Measurements from ENCODE around the gene SNAPC2. TPM values are rescaled to one million over a fixed set of nuclear protein-coding genes. Genes with fewer than 3 reads are reported as not detected.
"Not testable (repeated sequence)": the region's sequence is repeated elsewhere in the genome, so short reads cannot be mapped to it uniquely, and the experiment has no call there.

Gene SNAPC2
- total RNA-seq, 1 donor from 2014 or later: 8.2 TPM

DNA sequence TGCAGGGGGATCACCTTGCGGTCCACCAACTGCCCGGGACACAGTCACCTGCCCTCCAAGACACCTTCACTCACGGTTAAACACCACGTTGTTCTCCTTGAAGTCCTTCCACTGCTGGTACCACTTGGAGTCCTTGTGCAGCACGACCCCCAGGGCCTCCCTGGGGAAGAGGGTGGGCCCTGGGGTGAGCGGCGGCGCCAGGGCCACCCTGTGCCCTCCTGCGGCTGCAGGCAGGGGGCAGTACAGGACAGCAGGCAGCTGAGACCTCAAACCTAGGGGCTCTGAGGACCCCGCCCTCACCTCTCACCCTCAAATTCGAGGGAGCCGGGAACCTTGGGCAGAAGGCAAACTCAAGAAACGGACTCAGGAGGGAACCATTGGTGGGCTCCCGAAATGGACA is 13.3 kb downstream of the SNAPC2 start:
- no peak for DNase-seq

DNA sequence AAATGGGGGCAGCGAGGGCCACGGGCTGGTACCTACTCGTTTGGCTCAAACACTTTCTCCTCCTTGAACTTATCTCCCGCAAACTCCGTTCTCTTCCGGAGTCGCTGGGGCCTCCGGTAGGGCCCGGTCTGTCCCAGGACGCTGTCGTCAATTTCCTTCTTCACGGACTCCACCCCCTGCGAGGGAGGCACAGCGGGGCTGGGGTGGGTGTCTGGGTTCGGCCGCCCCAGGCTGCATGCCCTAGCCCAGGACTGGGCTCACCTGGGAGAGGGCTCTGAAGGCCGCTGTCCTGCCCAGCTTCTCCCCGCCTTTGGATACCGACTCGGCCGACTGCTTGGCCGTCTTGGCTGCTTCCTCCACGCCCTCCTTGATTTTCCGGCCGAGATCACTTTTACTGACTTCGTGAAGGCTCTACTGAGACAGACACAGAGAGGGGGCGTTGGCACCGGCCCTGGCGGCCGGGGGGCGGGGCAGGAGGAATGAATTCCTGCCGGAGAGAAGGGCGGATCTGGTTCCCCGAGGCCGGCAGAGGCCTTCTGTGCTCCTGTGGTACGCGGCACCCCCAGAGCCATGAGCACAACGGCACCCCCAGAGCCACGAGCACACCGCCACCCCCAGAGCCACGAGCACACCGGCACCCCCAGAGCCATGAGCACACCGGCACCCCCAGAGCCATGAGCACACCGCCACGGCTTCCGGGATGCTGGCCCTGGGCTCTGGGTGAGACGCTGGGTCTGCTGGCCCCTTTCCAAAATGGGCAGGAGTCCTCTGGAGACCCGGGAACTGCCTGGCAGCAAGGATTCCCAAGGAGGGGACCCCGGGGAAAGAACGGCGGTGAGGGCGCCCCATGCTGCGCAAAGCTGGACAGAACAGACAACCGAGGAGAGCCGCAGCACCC is 13.9 kb downstream of the SNAPC2 start:
- no peak for DNase-seq

DNA sequence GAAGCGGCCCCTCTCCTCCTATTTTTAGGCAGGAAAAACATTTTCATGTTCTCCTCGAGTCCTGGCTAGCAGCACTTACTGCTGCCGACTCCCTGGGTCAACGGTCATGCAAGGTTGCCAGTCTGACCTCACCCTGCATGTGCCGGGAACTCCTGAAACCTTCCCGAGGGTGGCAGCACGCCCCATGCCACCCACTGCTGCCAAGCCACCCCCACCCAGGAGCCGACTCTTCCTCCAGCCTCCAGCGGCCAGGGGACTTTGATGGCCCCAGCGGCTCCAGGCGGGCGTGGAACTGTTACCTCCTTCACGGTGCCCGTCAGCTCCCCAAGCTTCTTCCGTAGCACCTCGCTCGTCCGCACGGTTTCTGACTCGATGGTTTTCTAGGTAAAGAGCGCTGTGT is 14.6 kb downstream of the SNAPC2 start:
- DNase-seq: no peak

DNA sequence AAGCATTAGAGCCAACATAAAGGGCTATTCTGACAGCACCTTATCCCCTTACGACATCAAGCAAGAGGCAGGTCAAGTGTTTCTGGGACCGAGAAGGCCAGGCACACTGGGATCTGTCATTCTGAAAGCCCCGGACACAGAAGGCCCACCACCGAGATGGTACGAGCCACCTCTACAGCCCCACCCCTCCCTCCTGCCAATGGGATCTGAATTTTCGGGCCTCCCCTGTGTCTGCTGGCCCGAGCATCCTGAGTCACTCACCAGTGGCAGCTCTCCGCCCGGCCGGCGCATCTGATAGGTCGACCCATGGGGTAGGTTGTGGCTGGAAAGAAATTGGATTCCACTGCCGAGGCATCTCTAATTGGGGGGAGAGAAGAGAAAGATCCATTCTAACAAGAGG is 20.7 kb downstream of the SNAPC2 start:
- no peak for DNase-seq

DNA sequence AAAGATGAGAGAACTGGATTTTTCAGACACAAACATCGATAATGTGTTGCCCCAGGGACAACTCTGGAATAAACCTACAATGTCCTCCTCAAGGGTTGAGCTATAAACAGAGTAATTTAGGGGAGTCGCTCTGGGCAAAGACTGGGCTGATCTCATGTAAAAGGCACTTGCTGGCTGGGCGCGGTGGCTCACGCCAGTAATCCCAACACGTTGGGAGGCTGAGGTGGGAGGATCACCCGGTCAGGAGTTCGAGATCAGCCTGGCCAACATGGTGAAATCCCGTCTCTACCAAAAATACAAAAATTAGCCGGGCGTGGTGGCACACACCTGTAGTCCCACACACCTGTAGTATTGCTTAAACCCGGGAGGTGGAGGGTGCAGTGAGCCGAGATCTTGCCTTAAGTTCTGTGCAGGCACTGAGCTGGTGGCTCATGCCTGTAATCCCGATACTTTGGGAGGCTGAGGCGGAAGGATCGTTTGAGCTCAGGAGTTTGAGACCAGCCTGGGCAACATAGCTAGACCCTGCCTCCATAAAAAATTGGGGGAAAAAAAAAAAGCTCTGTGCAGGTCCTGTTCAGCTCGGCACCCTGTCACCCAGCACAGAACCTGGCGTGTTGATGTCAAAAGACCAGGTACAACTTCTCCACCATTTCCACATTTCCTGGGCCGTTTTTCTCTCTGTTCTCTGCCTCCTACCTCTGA is 21.9 kb downstream of the SNAPC2 start:
- no peak for DNase-seq

DNA sequence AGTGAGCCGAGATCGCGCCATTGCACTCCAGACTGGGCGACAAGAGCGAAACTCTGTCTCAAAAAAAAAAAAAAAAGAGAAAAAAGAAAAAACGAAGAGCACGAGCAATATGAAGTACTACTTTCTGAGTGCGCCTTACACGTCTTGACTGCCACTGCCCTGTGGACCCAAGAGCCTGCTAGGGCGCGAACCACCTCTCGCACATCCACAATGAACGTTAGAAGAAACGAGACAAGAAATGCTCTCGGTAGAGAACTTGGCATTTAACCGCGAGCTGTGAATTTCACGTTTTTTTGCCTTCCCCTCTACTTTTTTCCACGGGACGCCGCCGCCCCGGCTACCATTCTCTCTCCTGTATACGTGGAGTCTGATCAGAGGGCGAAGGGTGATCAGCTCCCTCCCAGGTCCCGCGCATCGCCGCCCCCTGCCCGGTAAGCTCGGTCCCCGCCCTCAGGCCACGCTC is 22.9 kb downstream of the SNAPC2 start:
- no peak for DNase-seq

DNA sequence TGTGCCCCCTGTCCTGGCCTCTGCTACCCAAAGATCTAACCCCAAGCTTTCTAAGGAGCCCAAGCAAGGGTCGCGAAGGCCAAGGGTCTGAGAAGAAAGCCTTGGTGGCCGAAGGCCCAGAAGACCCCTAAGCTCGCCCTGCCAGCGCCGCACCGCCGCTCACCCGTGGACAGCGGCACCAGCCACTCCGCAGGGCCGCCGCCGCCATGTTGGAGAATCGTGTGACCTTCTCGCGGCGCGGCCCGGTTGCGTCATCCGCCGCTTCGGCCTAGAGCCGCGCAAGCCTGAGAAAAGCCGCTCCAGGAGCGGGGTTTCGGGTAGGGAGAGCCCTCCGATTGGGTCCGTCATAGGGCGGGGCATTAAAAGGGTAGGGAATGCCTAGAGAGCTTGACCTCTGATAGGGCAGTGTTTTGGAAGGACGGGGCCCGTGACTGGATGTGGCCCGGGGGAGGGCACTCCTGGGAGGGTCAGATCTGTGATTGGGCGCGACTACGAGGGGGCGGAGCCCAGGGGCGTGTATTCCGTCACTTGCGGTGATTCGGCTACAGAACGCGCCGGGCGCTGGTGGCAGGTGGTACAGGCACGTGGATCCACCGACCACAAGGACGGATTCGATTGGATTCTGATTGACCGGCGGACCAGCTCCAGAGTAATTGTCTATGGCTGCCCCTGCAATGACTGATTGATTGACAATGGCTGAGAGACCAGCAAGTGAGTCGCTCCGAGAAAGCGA is 23.5 kb downstream of the SNAPC2 start, which contains the start of gene TIMM44:
Gene TIMM44, minus strand, starts transcription at position 223 of the 733 bp plus-strand sequence. Its CDS starts 15 bp downstream, at position 208.
- DNase-seq: peak; percentile 100

DNA sequence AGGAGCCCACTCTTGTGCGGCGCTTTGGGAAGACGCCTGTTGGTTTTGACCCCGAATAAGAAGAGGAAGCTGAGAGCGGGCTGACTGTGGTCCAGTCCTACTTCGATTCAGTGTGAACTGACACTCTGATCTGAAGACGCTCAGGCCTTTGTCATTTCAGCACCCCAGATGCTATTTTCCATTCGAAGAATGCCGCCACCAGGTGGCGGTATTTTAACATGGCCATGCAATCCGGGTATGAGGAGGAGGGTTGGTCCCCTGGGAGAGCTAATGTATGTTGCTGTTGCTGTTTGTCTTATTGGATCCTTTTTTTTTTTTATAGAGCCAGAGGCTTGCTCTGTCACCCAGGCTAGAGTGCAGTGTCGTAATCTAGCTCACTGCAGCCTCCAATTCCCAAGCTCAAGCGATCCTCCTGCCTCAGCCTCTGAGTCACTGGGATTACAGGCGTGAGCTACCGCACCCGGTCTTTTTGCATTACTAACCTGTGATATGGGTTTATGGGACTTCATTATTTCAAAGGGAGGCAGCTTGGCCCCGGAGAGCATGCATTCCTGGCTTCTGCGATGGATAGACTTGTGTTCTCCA is 24.1 kb downstream of the SNAPC2 start:
- DNase-seq: peak; percentile 97

DNA sequence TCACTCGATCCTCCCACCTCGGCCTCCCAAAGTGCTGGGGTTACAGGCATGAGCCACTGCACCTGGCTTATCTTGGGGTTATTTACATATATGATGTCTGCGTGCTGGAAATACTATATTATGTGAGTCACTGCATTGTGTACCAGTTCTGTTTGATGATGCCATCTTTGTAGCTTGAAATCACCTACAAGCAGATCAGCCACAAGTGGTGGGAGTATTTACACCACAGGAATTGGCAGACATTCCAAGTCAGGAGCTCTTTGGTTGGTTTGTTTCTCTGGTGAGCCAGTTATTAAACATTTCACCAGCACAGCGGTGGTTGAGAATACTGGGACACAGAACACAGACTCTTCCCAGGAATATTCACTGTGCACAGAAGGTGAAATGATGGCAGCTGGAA is 27.8 kb downstream of the SNAPC2 start:
- DNase-seq: no peak

DNA sequence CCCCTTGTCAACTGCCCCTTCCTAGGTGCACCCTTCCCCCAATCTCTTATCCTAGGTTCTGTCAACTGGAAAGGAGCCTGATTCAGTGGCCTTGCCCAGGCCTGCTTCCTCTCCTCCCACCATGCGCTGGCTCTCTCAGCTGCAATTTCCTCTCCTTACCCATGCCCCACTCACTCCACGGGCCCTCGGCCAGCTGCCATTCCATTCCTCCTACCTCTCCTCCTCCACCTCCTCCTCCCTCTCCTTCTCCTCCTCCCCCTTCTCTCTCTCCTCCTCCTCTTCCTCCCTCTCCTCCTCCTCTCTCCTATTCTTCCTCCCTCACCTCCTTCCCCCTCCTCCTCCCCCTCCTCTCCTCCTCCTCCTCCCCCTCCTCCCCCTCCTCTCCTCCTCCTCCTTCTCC is 32.9 kb downstream of the SNAPC2 start:
- no peak for DNase-seq

DNA sequence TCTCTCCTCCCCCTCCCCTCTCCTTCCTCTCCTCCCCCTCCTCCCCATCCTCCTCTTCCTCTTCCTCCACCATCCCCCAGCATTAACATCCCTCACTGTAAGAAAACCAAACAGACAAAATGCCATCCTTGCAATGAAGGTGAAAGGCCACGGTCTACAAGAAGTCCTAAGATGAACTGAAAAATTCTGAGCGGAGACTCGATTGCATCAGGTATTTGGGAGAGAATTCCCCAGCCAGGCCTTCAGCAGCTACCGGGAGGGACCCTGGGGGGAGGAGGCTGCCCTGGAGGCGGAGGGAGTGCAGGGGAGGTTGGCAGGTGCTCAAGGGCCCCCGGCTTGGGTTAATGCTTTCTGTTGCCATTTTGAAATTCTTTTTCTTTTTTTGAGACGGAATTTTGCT is 33.4 kb downstream of the SNAPC2 start:
- DNase-seq: no peak

DNA sequence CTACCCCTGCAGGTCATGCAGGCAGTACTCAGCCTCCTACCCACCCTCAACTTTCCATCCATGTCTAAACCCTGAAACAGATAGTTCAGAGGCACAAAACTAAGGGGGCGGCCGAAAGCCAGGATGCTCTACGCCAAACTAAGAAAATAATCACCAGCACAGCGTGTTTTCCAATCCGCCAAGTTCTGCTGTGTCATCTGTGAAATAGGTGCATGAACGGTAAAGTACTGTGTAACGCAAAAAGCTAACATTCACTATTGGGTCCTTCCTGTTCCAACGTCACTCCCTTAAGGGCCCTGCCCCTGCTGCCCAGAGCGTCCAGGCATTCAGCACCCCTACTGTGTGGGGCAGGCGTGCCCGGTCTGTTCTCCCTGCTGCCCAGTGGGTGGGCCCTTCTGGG is 35.6 kb downstream of the SNAPC2 start:
- no peak for DNase-seq

DNA sequence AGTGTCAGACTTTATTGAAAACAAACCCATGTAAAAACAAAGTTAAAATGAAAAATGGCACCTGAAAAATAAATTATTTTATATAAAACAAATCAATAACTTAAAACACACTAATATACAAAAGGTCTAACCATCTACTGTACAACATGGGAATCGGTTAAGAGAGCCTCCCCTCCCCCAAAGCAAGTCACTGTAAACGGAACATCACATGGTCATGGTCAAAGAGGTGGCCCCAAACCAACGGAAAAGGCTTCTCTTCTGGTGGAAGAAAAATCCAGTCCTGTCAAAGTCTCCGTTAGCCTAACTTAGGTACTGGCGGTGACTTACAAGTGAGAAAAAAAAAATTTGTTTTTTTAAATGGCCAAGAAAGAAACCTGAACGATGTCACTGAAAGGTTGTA is 39.1 kb downstream of the SNAPC2 start:
- no peak for DNase-seq

DNA sequence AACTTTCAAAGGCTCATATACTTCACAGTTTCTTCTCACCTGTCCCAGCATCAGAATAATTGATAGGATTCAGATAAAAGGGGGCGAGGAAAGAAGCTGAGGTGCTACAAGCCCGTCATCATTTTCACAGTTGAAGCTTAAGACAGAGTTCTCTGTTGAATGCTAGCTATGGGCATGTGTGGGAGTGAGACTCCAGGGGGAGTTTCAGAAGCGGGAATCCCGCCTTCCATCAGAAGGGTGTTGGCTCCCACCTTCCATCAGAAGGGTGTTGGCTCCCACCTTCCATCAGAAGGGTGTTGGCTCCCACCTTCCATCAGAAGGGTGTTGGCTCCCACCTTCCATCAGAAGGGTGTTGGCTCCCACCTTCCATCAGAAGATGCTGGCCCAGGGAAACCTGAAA is 40.9 kb downstream of the SNAPC2 start:
- not testable (repeated sequence) for DNase-seq

DNA sequence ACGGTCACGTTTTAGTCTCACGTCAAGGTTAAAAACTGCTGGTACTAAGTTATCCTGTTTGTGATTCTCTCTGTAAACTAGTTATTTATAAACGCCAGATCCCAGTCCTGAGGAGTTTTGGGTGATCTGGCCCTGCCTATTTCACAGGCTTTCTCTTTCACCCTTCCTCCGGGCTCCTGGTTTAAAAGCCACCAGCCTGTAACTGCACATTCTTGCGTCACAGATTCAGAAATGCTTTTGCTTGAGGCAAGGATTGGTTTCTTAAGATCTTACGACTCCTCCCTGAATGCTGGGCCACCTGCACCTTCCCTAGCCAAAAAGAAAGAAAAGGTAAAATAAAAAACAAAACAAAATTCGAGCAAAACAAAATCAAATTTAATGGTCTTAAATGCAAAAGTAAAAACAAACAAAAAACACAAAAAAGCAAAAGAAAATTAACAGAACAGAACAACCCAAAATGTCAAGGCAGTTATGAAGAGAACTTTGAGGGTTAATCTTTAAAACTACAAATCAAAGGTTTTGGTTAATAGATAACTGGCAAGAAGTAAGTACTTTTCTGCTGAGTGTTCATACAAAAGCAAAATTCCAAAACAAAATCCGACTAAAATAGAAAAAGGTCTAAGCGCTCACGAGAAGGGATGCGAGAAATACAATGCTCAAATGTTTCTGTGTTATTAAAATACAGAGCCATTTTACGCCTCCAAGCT is 41.9 kb downstream of the SNAPC2 start:
- DNase-seq: no peak

DNA sequence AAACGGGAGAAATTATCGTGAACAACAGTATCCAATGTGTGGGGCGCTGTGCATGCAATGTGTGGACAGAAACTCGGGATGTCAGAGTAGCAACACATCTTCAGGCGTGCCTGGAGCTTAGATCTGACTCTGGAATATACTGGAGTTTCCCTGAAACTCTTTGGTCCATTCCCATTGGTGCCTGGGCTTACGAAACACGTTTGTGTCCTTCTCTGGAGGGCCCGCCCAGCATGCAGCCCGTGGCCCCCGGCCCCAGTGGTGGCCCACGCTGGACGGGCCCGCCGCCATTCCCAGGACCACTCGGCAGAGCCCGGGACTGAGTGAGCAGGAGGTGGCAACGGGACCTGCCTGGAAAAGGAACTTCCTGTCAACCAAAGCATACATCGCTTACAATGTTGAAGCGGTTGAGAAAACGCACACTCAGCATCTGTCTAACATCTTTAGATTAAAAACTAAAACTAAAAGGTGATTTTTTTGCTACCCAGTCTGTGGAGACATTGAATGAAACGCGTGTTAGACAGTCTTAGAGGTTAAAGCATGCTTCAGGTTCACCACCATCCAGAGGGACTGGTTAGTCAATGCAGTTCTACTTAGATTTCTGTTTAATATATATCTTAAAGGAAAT is 42.6 kb downstream of the SNAPC2 start:
- DNase-seq: no peak

DNA sequence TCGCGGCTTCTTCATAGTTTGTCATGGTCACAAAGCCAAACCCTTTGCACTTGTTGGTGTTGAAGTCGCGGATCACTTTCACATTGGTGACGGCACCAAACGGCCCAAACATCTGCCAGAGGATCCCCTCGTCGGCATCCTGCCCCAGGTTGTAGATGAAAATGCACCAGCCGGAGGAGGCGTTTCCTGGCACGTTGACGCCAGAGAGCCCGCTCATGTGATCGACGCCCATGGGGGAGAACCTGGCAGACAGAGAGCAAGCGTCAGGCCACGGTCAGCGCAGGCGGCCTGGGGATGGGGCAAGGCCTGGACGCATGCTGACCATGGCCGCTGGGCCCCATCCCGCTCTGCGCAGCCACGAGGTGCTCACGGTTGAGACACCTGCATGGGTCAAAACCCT is 43.4 kb downstream of the SNAPC2 start:
- no peak for DNase-seq

DNA sequence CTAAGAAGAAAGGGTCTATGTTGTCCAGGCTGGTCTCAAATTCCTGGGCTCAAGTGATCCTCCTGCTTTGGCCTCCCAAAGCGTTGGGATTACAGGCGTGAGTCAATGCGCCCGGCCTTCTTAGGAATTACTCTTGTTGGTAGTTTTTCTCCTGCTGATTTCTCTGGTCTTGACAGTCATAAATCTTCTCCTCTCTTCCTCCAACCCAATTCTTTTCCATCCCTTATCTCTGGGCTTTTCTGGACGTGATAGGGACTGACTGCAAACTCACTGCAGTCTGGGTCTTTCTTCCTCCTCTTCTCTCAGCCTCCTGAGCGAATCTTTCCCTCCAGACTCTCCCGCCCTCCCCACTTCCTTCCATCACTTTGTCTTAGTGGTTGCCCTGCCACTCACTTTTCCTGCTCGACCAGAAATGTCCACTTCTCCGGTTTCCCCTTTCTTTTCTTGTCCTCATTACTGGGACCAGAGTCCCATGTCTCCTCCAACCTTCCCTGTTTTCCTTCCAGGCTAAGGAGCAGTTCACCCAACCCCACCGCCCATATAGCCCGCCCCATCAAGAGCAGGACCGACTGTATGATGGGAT is 45.2 kb downstream of the SNAPC2 start:
- no peak for DNase-seq

DNA sequence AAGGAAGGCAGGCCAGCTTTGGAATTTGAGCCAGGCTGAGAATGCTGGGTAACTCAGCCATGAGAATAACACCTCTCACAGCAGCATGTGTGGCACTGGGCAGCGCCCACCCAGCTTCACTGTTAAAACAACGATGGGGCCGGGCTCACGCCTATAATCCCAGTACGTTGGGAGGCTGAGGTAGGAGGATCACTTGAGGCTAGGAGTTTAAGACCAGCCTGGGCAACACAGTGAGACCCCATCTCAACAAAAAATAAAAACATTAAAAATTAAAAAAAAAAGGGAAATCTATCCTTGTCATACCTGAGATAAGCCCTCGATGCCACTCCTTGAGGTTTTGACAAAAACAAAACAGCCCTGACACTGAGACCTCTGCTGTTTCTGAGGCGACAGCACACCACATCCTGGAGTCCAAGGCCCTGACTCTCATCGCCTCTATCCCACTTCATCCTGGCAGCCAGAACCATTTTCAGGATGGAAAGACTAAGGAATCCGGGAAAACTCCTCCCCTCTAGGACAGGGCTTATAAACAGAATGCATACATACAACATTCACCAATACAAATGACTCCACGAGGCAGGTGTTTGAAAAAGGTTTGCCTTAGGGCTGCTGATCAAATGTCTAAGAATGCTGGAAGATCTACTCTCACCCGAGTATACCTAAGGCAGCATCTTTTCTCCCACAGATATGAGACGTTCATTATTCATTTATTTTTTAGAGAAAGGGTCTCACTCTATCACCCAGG is 46.0 kb downstream of the SNAPC2 start:
- no peak for DNase-seq
